ENCODE data around the gene POLR2I.
"Not testable (repeated sequence)": the region's sequence is repeated elsewhere in the genome, so short reads cannot be mapped to it uniquely, and the experiment has no call there.

The POLR2I gene

GRCh38 chr19:36100476-36100875 is 14.2 kb downstream of the POLR2I start:
- DNase-seq (ENCODE audit: low spot score) = no peak

GRCh38 chr19:36099166-36099785 is 15.4 kb downstream of the POLR2I start:
- DNase-seq (ENCODE audit: low spot score) = no peak

GRCh38 chr19:36097036-36097435 is 17.6 kb downstream of the POLR2I start:
- DNase-seq (ENCODE audit: low spot score) = no peak

- DNase-seq (ENCODE audit: low spot score) = no peak
These were observed 21.0 kb downstream of the POLR2I start for GRCh38 chr19:36093687-36094086.

GRCh38 chr19:36093146-36093662 is 21.5 kb downstream of the POLR2I start:
- DNase-seq (ENCODE audit: low spot score) = no peak

- no peak for DNase-seq (ENCODE audit: low spot score)
These were observed 22.1 kb downstream of the POLR2I start for GRCh38 chr19:36092566-36092965.

GRCh38 chr19:36090910-36091695 is 23.6 kb downstream of the POLR2I start:
- DNase-seq (ENCODE audit: low spot score) = no peak

GRCh38 chr19:36089847-36090246 is 24.8 kb downstream of the POLR2I start:
- DNase-seq (ENCODE audit: low spot score) = no peak

GRCh38 chr19:36086326-36086725 is 28.3 kb downstream of the POLR2I start:
- no peak for DNase-seq (ENCODE audit: low spot score)

- no peak for DNase-seq (ENCODE audit: low spot score)
These were observed 30.3 kb downstream of the POLR2I start for GRCh38 chr19:36084231-36085009.

GRCh38 chr19:36082916-36083315 is 31.8 kb downstream of the POLR2I start:
- DNase-seq (ENCODE audit: low spot score) = no peak

GRCh38 chr19:36081894-36082293 is 32.8 kb downstream of the POLR2I start:
- DNase-seq (ENCODE audit: low spot score) = no peak

GRCh38 chr19:36081385-36081784 is 33.3 kb downstream of the POLR2I start:
- DNase-seq (ENCODE audit: low spot score) = no peak

- no peak for DNase-seq (ENCODE audit: low spot score)
These were observed 35.2 kb downstream of the POLR2I start for GRCh38 chr19:36079389-36079945.

GRCh38 chr19:36073121-36073876 is 41.4 kb downstream of the POLR2I start:
- no peak for DNase-seq (ENCODE audit: low spot score)

- no peak for DNase-seq (ENCODE audit: low spot score)
These were observed 42.6 kb downstream of the POLR2I start for GRCh38 chr19:36072081-36072480.

GRCh38 chr19:36068810-36069499 is 45.7 kb downstream of the POLR2I start:
- DNase-seq (ENCODE audit: low spot score) = not testable (repeated sequence)

GRCh38 chr19:36067681-36068080 is 47.0 kb downstream of the POLR2I start:
- no peak for DNase-seq (ENCODE audit: low spot score)

- no peak for DNase-seq (ENCODE audit: low spot score)
These were observed 49.8 kb downstream of the POLR2I start for GRCh38 chr19:36064826-36065225.

Measured in NAMALWA (cell line).